Activated gamma-delta T cell (primary cell): Measurements from ENCODE around the gene BHLHE23.

ENCODE experiments used
- DNase-seq: peaks from one replicate; lab custom pipeline; 2025; lab: John Stamatoyannopoulos, UW
- total RNA-seq, 2 donors: gene quantifications; one replicate each; lab custom pipeline; 2026; lab: John Stamatoyannopoulos, UW

The BHLHE23 gene
- total RNA-seq = 0 reads per million in 2 donors

- DNase-seq = no peak
Observed at GRCh38 chr20:63006540-63007359, at the start of gene BHLHE23. TSS of gene BHLHE23 (minus strand) at chr20:63006964. CDS start at chr20:63006774, 190 bp downstream.

- no peak for DNase-seq
Observed at GRCh38 chr20:63055575-63056235, 48.9 kb upstream of the BHLHE23 start.

- no peak for DNase-seq
Observed at GRCh38 chr20:63054681-63055240, 48.0 kb upstream of the BHLHE23 start.

GRCh38 chr20:63054103-63054474 is 47.3 kb upstream of the BHLHE23 start:
- DNase-seq = no peak

GRCh38 chr20:63053432-63054102 is 46.8 kb upstream of the BHLHE23 start:
- DNase-seq = no peak

- no peak for DNase-seq
Observed at GRCh38 chr20:63052571-63053431, 46.0 kb upstream of the BHLHE23 start.

- DNase-seq = no peak
Observed at GRCh38 chr20:63051911-63052310, 45.1 kb upstream of the BHLHE23 start.

GRCh38 chr20:63051186-63051860 is 44.6 kb upstream of the BHLHE23 start:
- no peak for DNase-seq

- DNase-seq = no peak
Observed at GRCh38 chr20:63050406-63050805, 43.6 kb upstream of the BHLHE23 start.

- DNase-seq = no peak
Observed at GRCh38 chr20:63049561-63050221, 42.9 kb upstream of the BHLHE23 start.

- DNase-seq = no peak
Observed at GRCh38 chr20:63049191-63049518, 42.4 kb upstream of the BHLHE23 start.

GRCh38 chr20:63048516-63049190 is 41.9 kb upstream of the BHLHE23 start:
- no peak for DNase-seq

- no peak for DNase-seq
Observed at GRCh38 chr20:63047946-63048345, 41.2 kb upstream of the BHLHE23 start.

- DNase-seq = no peak
Observed at GRCh38 chr20:63047267-63047666, 40.5 kb upstream of the BHLHE23 start.

- DNase-seq = no peak
Observed at GRCh38 chr20:63046841-63047240, 40.1 kb upstream of the BHLHE23 start.

GRCh38 chr20:63045991-63046390 is 39.2 kb upstream of the BHLHE23 start:
- DNase-seq = no peak

- no peak for DNase-seq
Observed at GRCh38 chr20:63045401-63045800, 38.6 kb upstream of the BHLHE23 start.

- no peak for DNase-seq
Observed at GRCh38 chr20:63044605-63045004, 37.8 kb upstream of the BHLHE23 start.

- no peak for DNase-seq
Observed at GRCh38 chr20:63044204-63044600, 37.4 kb upstream of the BHLHE23 start.
